MM.1S (cell line): ENCODE results near the gene NCOR2.

Experiments
- EZH2 ChIP-seq: fragments of 300-600 bp; sonication (generic); optimal IDR thresholded peaks from 2 replicates; pipeline ENCODE3; 2017; ENCODE audit warnings: low read depth, mild to moderate bottlenecking, antibody characterized with exemption, low read length, mixed read lengths
- TF ChIP-seq, protein P1 (sequence below): fragments of 300-600 bp; sonication (generic); IDR thresholded peaks from 2 replicates; pipeline ENCODE4 v1.5.1; 2016; ENCODE audit warnings: antibody characterized with exemption, low read length, mixed read lengths

DNA sequence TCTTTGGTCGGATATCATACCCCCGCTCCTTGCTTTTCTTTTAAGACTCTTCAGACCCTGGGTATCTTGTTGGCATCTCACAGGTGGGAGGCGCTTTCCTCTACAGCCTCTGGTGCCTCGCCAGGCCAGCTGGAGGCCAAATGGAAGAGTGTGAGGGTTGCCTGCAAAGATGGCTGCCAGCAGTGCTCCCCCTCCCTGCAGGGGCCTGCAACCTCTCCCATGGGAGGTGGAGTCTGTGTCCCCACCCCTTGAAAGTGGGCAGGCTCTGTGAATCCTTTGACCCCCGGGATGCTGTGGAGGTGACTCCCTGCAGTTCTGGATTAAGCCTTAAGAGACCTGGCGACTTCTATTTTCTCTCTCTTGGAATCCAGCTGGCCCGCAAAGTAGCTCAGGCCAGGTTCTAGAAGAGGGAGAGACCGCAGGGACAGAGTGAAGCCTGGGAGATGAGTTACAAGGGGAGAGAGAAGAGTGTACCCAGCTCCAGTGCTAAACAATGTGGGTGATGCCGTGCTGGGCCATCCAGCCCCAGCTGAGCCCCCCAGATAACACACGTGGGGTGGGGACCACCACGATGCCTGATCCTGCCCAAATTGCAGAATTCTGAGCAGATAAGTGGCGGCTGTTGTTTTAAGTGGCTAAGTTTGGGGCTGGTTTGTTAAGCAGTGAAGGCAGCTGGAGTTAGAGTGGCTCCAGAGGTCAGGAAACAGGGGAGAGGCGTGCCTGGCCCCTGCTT, 37.9 kb upstream of the NCOR2 start:
- TF ChIP-seq, protein P1, sequence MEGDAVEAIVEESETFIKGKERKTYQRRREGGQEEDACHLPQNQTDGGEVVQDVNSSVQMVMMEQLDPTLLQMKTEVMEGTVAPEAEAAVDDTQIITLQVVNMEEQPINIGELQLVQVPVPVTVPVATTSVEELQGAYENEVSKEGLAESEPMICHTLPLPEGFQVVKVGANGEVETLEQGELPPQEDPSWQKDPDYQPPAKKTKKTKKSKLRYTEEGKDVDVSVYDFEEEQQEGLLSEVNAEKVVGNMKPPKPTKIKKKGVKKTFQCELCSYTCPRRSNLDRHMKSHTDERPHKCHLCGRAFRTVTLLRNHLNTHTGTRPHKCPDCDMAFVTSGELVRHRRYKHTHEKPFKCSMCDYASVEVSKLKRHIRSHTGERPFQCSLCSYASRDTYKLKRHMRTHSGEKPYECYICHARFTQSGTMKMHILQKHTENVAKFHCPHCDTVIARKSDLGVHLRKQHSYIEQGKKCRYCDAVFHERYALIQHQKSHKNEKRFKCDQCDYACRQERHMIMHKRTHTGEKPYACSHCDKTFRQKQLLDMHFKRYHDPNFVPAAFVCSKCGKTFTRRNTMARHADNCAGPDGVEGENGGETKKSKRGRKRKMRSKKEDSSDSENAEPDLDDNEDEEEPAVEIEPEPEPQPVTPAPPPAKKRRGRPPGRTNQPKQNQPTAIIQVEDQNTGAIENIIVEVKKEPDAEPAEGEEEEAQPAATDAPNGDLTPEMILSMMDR, result no peak
- no peak for TF ChIP-seq EZH2
